ENCODE measurements around the gene HBP1. TPM values are rescaled to one million over a fixed set of nuclear protein-coding genes. Genes with fewer than 3 reads are reported as not detected.

The HBP1 gene
- total and polyA plus RNA-seq, 2 of the 4 experiments (the other 2 are of a cell fraction), result 27.1 to 69.9 TPM

- TF ChIP-seq ELK1 (IDR thresholded peaks at IDR 0.05; ENCODE audit: borderline replicate concordance, low read depth, low read length), result no peak
These were observed 582 bp downstream of the HBP1 start (continued) for GRCh38 chr7:107169120-107170050.

All from IMR-90 (cell line).